NT2/D1 (cell line): ENCODE data around the gene JMJD4.

Experiments
- DNase-seq: peaks from one replicate; pipeline ENCODE4 v3.0.0-alpha.2; 2011; ENCODE audit warnings: low read depth, low spot score
- H3K27me3 ChIP-seq: 2 replicates; pipeline ENCODE4 v1.6.0; 2011; ENCODE audit warnings: mild to moderate bottlenecking; ENCODE audit not compliant: insufficient read length, insufficient read depth
- H3K36me3 ChIP-seq: 2 replicates; pipeline ENCODE4 v1.6.1; 2011; ENCODE audit warnings: mild to moderate bottlenecking, low read length, mixed read lengths; ENCODE audit not compliant: insufficient read depth, insufficient read length
- H3K4me1 ChIP-seq: 2 replicates; pipeline ENCODE4 v1.5.1; 2011; ENCODE audit not compliant: insufficient read depth, insufficient read length
- H3K4me3 ChIP-seq: 2 replicates; pipeline ENCODE4 v1.5.1; 2011; ENCODE audit warnings: low read depth; ENCODE audit not compliant: insufficient read length
- H3K9ac ChIP-seq: 2 replicates; pipeline ENCODE4 v1.6.0; 2011; ENCODE audit warnings: low read depth; ENCODE audit not compliant: insufficient read length
- H3K9me3 ChIP-seq: 2 replicates; pipeline ENCODE4 v1.5.1; 2011; ENCODE audit warnings: mild to moderate bottlenecking, low read length; ENCODE audit not compliant: insufficient read depth
- SUZ12 ChIP-seq: IDR thresholded peaks from 2 replicates; pipeline ENCODE4 v1.6.1; 2011; ENCODE audit not compliant: insufficient read length, insufficient read depth; ENCODE audit errors: extremely low read depth
- YY1 ChIP-seq: IDR thresholded peaks from 2 replicates; pipeline ENCODE4 v1.6.1; 2011; ENCODE audit not compliant: insufficient read length, insufficient read depth
- ZNF274 ChIP-seq: IDR thresholded peaks from 2 replicates; pipeline ENCODE4 v1.6.1; 2011; ENCODE audit warnings: mild to moderate bottlenecking, low read depth, low read length

The JMJD4 gene

GRCh38 chr1:227741166-227741870 is 6.2 kb upstream of the JMJD4 start:
- Histone ChIP-seq H3K9me3 (no peaks in the 10 kb centered on the region), H3K36me3 (peaks cover 71% of the 10 kb centered on the region), H3K27me3 (no peaks in the 10 kb centered on the region), H3K4me3 (no peak overlapping the region), H3K4me1 (peaks cover 13% of the 10 kb centered on the region), H3K9ac (no peak overlapping the region)
- TF ChIP-seq ZNF274 (no peak), SUZ12 (no peak), YY1 (no peak)
- no peak for DNase-seq

- Histone ChIP-seq H3K9ac (no peak overlapping the region), H3K4me1 (peaks cover 13% of the 10 kb centered on the region), H3K36me3 (peaks cover 63% of the 10 kb centered on the region), H3K27me3 (no peaks in the 10 kb centered on the region), H3K4me3 (no peak overlapping the region), H3K9me3 (no peaks in the 10 kb centered on the region)
- TF ChIP-seq SUZ12 (no peak), YY1 (no peak), ZNF274 (no peak)
- DNase-seq: no peak
Observed at GRCh38 chr1:227740401-227740960, 5.4 kb upstream of the JMJD4 start.

GRCh38 chr1:227739636-227740035 is 4.5 kb upstream of the JMJD4 start:
- Histone ChIP-seq H3K36me3 (peaks cover 58% of the 10 kb centered on the region), H3K4me3 (no peak overlapping the region)
- TF ChIP-seq YY1 (no peak), ZNF274 (no peak), SUZ12 (no peak)

GRCh38 chr1:227738820-227739219 is 3.7 kb upstream of the JMJD4 start:
- peaks cover 14% of the 10 kb centered on the region for H3K4me1 ChIP-seq
- no peak overlapping the region for H3K4me3 ChIP-seq
- peaks cover 54% of the 10 kb centered on the region for H3K36me3 ChIP-seq
- no peak for DNase-seq
- H3K27me3 ChIP-seq: no peaks in the 10 kb centered on the region
- no peak overlapping the region for H3K9ac ChIP-seq
- TF ChIP-seq SUZ12 (no peak), ZNF274 (no peak), YY1 (no peak)
- no peaks in the 10 kb centered on the region for H3K9me3 ChIP-seq

More at GRCh38 chr1:227739636-227740035, 4.5 kb upstream of the JMJD4 start:
- peak overlapping the region; percentile 63 for H3K9ac ChIP-seq
- no peak for DNase-seq
- H3K27me3 ChIP-seq: no peaks in the 10 kb centered on the region
- H3K4me1 ChIP-seq: peaks cover 13% of the 10 kb centered on the region
- H3K9me3 ChIP-seq: no peaks in the 10 kb centered on the region

GRCh38 chr1:227736814-227737432 is 1.8 kb upstream of the JMJD4 start:
- Histone ChIP-seq H3K4me3 (no peak overlapping the region), H3K36me3 (peaks cover 58% of the 10 kb centered on the region)

DNA sequence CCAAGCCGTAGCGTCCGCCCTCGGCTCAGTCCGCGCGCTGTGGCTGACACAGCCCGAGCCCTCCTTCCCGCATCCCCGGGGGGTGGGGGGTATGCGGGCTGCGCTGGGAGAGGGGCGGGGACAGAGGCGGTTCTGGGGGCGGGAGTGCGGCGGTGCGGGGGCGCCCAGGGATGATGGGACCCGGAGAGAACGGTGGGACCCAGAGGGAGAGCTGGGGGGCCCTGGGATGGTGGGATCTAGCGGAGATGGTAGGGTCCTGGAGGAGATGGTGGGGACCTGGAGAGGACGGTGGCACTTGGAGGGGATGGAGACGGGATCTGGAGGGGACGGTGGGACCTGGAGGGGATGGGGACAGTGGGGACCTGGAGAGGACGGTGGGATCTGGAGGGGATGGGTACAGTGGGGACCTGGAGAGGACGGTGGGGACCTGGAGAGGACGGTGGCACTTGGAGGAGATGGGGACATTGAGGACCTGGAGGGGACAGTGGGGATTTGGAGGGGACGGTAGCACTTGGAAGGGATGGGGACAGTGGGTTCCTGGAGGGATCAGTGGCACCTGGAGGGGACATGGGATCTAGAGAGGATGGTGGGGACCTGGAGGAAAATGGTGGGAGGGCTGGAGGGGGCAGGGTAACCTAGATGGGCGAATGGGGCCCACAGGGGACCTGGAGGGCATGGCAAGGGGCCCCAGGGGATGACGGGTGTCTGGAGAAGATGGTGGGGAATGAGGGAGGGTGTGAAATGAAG is 610 bp upstream of the JMJD4 start:
- peak overlapping the region; percentile 93 for H3K9ac ChIP-seq
- no peak for DNase-seq
- TF ChIP-seq SUZ12: no peak
- no peak for TF ChIP-seq ZNF274
- no peak for TF ChIP-seq YY1
- peaks cover 16% of the 10 kb centered on the region for H3K4me1 ChIP-seq
- no peaks in the 10 kb centered on the region for H3K27me3 ChIP-seq
- peak overlapping the region; percentile 97 for H3K4me3 ChIP-seq
- H3K36me3 ChIP-seq: peaks cover 68% of the 10 kb centered on the region
- no peaks in the 10 kb centered on the region for H3K9me3 ChIP-seq

More at GRCh38 chr1:227736814-227737432, 1.8 kb upstream of the JMJD4 start:
- H3K9ac ChIP-seq: no peak overlapping the region
- H3K4me1 ChIP-seq: peaks cover 19% of the 10 kb centered on the region
- no peak for DNase-seq
- TF ChIP-seq YY1 (no peak), SUZ12 (no peak), ZNF274 (no peak)
- H3K27me3 ChIP-seq: no peaks in the 10 kb centered on the region
- H3K9me3 ChIP-seq: no peaks in the 10 kb centered on the region
